Choroid plexus epithelial cell (primary cell): ENCODE data around the gene DAZ1.
"Not testable (repeated sequence)": the region's sequence is repeated elsewhere in the genome, so short reads cannot be mapped to it uniquely, and the experiment has no call there.

ENCODE experiments used
- DNase-seq: peaks from one replicate; pipeline ENCODE4 v3.0.0-alpha.2; 2010; ENCODE audit warnings: low read depth
- H3K4me3 ChIP-seq: 2 replicates; pipeline ENCODE4 v1.5.1; 2011; ENCODE audit warnings: low read depth, mild to moderate bottlenecking, control low read depth, low read length, moderate library complexity

DAZ1 gene, protein sequence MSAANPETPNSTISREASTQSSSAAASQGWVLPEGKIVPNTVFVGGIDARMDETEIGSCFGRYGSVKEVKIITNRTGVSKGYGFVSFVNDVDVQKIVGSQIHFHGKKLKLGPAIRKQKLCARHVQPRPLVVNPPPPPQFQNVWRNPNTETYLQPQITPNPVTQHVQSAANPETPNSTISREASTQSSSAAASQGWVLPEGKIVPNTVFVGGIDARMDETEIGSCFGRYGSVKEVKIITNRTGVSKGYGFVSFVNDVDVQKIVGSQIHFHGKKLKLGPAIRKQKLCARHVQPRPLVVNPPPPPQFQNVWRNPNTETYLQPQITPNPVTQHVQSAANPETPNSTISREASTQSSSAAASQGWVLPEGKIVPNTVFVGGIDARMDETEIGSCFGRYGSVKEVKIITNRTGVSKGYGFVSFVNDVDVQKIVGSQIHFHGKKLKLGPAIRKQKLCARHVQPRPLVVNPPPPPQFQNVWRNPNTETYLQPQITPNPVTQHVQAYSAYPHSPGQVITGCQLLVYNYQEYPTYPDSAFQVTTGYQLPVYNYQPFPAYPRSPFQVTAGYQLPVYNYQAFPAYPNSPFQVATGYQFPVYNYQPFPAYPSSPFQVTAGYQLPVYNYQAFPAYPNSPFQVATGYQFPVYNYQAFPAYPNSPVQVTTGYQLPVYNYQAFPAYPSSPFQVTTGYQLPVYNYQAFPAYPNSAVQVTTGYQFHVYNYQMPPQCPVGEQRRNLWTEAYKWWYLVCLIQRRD

DNA sequence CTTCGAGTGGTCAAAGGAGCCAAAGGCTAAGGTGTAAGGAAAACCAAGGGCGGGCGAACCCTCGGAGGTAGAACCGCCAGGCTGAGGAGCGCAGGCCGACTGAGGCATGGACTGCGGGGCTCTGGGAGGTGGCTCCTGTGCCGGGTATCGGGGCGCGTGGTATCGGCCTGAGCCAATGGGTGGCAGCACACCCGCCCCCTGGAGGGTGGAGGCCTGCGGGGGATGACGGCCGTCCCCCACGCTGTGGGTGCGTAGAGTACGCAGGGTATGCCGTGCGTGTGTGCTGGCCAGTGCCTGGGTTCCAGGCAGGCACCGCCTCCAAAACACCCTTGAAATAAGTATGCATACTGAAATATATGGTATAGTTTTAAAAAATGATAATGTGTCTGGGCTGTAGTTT is at the start of gene DAZ1:
DAZ1 (minus strand) TSS at position 101 of the 400 bp plus-strand sequence. CDS start 208 bp downstream, outside the sequence.
- H3K4me3 ChIP-seq, DNase-seq: not testable (repeated sequence)

DNA sequence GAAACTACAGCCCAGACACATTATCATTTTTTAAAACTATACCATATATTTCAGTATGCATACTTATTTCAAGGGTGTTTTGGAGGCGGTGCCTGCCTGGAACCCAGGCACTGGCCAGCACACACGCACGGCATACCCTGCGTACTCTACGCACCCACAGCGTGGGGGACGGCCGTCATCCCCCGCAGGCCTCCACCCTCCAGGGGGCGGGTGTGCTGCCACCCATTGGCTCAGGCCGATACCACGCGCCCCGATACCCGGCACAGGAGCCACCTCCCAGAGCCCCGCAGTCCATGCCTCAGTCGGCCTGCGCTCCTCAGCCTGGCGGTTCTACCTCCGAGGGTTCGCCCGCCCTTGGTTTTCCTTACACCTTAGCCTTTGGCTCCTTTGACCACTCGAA is 20.4 kb upstream of the DAZ1 start, which contains the start of gene DAZ2:
DAZ2 (plus strand) TSS at position 301 of the 400 bp plus-strand sequence. CDS start 208 bp downstream, outside the sequence.
- not testable (repeated sequence) for H3K4me3 ChIP-seq, DNase-seq

DNA sequence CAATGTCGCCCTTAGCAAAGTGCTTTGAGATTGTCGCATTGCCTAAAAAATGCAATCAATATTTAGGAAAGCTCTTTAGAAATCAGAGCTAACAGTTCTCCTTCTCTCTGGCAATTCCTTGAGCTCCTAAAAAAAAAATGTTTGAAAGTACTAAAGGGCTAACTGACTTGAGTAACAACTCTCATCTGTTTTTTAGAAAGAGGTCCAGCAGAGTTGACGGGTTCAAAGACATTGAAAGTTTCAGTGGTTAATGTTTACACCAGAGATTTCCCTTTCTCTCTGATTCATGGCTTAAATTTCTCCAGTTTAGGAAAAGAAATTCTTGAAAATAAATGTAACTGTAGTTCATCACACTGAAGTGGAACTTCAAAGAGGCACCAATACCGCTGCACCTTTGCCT is 11.9 kb upstream of the DAZ1 start:
- not testable (repeated sequence) for DNase-seq, H3K4me3 ChIP-seq

DNA sequence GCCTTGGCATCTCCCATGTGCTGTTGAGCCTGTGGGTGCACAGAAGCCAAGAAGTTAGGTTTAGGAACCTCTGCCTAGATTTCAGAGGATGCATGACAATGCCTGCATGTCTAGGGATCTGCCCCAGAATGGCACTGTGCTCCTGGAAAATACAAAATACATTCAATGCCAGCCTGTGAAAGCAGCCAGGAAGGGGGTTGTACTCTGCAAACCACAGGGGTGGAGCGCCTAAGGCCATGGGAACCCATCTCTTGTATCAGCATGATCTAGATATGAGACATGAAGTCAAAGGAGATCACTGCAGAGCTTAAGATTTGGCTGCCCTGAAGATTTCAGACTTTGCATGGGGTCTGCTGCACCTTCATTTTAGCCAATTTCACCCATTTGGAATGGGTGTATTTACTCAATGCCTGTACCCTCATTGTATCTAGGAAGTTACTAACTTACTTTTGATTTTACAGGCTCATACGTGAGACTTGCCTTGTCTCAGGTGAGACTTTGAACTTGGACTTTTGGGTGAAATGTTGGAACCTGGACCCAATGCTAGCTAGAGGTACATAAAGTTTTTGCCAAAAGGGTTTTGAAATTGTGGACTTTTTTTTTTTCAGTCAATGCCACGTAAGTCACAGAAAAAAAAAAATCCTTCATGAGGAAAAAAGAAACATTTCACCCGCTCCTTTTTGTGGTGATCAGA is 11.1 kb upstream of the DAZ1 start:
- DNase-seq: not testable (repeated sequence)

DNA sequence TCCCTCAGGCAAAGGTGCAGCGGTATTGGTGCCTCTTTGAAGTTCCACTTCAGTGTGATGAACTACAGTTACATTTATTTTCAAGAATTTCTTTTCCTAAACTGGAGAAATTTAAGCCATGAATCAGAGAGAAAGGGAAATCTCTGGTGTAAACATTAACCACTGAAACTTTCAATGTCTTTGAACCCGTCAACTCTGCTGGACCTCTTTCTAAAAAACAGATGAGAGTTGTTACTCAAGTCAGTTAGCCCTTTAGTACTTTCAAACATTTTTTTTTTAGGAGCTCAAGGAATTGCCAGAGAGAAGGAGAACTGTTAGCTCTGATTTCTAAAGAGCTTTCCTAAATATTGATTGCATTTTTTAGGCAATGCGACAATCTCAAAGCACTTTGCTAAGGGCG is 8.6 kb upstream of the DAZ1 start:
- not testable (repeated sequence) for DNase-seq, H3K4me3 ChIP-seq

More for the DNA sequence above, 11.1 kb upstream of the DAZ1 start:
- H3K4me3 ChIP-seq: not testable (repeated sequence)
